HG03565 (cell line): ENCODE results near the gene ZNF74.
"Not testable (repeated sequence)": the region's sequence is repeated elsewhere in the genome, so short reads cannot be mapped to it uniquely, and the experiment has no call there.

ENCODE experiments used
- ATAC-seq: cut with Tn5 transposase; IDR thresholded peaks from one replicate; pipeline ENCODE4 v1.9.1; 2021; ENCODE audit warnings: mild to moderate bottlenecking, moderate library complexity; ENCODE audit not compliant: unreplicated experiment

Gene ZNF74

DNA sequence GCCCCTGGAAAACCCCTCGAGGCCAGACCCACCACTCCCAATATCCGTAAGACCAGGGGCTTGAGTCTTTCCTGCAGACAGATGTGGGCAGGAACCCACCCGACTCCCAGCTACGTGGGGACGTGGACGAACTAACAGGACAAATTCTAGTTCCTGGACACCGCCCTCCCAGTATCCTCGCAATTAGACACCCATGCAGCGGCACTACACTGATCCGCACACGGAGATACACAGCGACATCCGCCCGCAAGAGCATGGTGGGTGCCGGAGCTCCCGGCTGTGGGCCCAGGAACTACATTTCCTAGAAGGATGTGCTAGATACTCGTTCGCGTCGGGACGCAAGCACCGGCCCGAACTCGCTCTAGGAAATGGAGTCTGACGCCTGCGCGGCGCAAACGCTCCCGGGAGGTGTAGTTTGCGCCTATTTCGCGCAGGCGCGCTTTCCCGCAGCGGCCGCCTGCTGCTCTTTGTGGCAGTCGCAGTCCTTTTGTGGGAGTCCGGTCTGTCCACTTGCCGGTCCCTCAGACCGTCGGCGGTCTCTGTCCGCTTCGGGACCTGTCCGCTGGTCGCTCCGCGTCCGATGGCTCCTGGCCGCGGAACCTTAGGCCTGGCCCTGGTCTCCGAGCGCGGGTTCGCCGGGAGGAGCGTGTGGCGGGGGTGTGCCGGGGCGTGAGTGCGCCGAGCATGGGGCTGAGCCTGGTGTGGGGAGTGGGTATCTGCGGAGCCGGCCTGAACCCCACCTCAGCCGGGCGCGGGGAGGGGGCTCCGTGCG, at the start of gene ZNF74:
Gene ZNF74, plus strand, starts transcription at position 447 of the 772 bp plus-strand sequence. CDS start 478 bp downstream, outside the sequence.
- ATAC-seq, result peak; percentile 58

DNA sequence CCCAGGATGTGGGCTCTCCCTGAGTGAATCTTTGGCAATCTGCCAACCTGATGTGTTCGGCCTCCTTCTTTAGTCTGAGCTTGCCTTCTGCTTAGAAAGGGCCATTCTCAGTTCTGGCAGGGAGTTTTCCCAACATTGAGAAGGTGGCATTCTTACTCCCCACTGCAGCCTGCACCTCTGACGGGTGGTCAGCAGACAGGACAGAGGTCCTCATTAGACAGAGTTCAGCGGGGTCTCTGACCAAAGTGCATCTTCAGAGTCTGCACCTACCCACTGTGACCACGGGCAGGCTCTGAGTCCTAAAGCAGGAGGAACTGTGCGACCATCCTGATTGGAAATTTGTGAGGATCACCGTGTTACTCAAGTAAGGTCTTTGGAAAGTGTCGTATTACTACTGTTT, 47.4 kb upstream of the ZNF74 start:
- not testable (repeated sequence) for ATAC-seq

DNA sequence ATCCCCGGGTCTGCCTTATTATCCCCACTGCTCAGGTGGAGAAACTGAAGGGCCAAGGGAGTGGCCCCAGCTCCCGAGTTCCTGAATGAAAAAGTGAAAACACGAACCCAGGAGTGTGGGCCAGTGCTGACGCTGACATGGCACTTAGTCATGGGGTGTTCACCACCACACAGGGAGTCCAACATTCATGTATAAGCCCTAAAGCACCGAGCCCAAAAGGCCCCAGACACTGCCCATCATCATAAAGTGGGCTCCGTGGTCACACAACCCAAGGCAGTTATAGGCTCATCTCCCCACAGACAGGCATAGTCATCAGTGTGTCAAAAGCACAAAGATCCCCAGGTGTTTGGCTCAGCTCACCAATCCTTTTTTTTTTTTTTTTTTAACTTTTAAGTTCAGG, 41.4 kb upstream of the ZNF74 start:
- ATAC-seq, result not testable (repeated sequence)

DNA sequence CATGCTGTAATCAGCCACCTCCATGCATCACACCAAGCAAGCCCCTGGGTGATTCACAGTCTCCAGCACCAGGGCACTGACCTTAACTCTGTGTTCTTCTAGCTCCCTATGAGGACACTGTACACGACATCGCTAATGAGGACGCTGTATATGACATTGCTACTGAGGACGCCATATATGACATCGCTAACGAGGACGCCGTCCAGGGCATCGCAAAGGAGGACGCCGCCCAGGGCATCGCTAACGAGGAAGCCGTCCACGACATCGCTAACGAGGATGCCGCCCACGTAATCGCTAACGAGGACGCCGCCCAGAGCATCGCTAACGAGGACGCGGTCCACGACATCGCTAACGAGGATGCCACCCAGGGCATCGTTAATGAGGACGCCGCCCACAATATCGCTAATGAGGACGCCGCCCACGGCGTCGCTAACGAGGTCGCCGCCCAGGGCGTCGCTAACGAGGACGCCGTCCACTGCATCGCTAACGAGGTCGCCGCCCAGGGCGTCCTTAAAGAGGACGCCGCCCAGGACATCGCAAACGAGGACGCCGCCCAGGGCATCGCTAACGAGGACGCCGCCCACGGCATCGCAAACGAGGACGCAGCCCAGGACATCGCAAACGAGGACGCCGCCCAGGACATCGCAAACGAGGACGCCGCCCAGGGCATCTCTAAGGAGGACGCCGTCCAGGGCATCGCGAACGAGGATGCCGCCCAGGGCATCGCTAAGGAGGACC, 39.5 kb upstream of the ZNF74 start:
- no peak for ATAC-seq

DNA sequence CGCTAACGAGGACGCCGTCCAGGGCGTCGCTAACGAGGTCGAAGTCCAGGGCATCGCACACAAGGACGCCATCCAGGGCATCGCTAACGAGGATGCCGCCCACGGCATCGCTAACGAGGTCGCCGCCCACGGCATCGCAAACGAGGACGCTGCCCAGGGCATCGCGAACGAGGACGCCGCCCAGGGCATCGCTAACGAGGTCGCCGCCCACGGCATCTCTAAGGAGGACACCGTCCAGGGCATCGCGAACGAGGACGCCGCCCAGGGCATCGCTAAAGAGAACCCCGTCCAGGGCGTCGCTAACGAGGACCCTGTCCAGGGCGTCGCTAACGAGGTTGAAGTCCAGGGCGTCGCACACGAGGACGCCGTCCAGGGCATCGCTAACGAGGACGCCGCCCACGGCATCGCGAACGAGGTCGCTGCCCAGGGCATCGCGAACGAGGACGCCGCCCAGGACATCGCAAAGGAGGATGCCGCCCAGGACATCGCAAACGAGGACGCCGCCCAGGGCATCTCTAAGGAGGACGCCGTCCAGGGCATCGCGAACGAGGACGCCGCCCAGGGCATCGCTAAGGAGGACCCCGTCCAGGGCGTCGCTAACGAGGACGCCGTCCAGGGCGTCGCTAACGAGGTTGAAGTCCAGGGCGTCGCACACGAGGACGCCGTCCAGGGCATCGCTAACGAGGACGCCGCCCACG, 37.9 kb upstream of the ZNF74 start:
- ATAC-seq, result not testable (repeated sequence)

DNA sequence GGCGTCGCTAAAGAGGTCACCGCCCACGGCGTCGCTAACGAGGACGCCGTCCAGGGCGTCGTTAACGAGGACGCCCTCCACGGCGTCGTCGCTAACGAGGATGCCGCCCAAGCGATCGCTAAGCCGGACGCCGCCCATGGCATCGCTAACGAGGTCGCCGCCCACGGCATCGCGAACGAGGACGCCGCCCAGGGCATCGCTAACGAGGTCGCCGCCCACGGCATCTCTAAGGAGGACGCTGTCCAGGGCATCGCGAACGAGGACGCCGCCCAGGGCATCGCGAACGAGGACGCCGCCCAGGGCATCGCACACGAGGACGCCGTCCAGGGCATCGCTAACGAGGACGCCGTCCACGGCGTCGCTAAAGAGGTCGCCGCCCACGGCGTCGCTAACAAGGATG, 37.0 kb upstream of the ZNF74 start:
- ATAC-seq, result not testable (repeated sequence)

DNA sequence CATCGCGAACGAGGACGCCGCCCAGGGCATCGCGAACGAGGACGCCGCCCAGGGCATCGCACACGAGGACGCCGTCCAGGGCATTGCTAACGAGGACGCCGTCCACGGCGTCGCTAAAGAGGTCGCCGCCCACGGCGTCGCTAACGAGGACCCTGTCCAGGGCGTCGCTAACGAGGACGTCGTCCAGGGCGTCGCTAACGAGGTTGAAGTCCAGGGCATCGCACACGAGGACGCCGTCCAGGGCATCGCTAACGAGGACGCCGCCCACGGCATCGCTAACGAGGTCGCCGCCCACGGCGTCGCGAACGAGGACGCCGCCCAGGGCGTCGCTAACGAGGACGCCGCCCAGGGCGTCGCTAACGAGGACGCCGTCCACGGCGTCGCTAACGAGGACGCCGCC, 36.0 kb upstream of the ZNF74 start:
- ATAC-seq, result not testable (repeated sequence)

DNA sequence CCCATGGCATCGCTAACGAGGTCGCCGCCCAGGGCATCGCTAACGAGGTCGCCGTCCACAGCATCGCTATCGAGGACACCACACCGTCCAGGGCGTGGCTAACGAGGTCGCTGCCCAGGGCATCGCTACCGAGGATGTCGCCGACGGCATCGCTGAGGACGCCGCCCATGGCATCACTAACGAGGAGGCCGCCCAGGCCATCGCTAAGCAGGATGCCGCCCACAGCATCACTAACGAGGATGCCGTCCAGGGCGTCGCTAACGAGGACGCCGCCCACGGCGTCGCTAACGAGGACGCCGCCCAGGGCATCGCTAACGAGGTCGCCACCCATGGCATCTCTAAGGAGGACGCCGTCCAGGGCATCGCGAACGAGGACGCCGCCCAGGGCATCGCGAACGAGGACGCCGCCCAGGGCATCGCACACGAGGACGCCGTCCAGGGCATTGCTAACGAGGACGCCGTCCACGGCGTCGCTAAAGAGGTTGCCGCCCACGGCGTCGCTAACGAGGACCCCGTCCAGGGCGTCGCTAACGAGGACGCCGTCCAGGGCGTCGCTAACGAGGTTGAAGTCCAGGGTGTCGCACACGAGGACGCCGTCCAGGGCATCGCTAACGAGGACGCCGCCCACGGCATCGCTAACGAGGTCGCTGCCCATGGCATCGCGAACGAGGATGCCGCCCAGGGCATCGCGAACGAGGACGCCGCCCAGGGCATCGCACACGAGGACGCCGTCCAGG, 35.3 kb upstream of the ZNF74 start:
- ATAC-seq, result not testable (repeated sequence)

DNA sequence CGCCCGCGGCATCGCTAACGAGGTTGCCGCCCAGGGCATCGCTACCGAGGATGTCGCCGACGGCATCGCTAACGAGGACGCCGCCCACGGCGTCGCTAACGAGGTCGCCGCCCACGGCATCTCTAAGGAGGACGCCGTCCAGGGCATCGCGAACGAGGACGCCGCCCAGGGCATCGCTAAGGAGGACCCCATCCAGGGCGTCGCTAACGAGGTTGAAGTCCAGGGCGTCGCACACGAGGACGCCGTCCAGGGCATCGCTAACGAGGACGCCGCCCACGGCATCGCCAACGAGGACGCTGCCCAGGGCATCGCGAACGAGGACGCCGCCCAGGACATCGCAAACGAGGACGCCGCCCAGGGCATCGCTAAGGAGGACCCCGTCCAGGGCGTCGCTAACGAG, 33.7 kb upstream of the ZNF74 start:
- not testable (repeated sequence) for ATAC-seq

DNA sequence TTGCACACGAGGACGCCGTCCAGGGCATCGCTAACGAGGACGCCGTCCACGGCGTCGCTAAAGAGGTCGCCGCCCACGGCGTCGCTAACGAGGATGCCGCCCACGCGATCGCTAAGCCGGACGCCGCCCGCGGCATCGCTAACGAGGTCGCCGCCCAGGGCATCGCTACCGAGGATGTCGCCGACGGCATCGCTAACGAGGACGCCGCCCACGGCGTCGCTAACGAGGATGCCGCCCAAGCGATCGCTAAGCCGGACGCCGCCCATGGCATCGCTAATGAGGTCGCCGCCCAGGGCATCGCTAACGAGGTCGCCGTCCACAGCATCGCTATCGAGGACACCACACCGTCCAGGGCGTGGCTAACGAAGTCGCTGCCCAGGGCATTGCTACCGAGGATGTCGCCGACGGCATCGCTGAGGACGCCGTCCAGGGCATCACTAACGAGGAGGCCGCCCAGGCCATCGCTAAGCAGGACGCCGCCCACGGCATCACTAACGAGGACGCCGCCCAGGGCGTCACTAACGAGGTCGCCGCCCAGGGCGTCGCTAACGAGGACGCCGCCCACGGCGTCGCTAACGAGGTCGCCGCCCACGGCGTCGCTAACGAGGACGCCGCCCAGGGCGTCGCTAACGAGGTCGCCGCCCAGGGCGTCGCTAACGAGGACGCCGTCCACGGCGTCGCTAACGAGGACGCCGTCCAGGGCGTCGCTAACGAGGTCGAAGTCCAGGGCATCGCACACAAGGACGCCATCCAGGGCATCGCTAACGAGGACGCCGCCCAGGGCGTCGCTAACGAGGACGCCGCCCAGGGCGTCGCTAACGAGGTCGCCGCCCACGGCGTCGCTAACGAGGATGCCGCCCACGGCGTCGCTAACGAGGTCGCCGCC, 32.8 kb upstream of the ZNF74 start:
- not testable (repeated sequence) for ATAC-seq

DNA sequence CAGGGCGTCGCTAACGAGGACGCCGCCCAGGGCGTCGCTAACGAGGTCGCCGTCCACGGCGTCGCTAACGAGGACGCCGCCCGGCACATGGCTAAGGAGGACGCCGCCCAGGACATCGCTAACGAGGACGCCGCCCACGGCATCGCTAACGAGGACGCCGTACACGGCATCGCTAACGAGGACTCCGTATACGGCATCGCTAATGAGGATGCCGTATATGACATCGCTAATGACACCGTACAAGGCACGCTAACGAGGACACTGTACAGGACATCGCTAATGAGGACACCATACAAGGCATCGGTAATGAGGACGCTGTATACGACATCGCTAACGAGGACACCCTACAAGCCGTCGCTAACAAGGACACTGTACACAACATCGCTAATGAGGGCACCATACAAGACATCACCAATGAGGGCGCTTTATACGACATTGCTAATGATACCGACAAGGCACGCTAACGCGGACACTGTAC, 32.2 kb upstream of the ZNF74 start:
- not testable (repeated sequence) for ATAC-seq

DNA sequence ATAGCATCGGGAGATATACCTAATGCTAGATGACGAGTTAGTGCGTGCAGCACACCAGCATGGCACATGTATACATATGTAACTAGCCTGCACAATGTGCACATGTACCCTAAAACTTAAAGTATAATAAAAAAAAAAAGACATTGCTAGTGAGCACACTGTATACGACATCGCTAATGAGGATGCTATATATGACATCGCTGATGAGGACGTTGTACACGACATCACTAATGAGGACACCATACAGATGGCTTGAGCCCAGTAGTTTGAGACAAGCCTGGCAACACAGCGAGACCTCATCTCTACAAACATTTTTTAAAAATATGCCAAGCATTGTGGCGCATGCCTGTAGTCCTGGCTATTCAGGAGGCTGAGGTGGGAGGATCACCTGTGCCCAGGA, 31.5 kb upstream of the ZNF74 start:
- not testable (repeated sequence) for ATAC-seq

DNA sequence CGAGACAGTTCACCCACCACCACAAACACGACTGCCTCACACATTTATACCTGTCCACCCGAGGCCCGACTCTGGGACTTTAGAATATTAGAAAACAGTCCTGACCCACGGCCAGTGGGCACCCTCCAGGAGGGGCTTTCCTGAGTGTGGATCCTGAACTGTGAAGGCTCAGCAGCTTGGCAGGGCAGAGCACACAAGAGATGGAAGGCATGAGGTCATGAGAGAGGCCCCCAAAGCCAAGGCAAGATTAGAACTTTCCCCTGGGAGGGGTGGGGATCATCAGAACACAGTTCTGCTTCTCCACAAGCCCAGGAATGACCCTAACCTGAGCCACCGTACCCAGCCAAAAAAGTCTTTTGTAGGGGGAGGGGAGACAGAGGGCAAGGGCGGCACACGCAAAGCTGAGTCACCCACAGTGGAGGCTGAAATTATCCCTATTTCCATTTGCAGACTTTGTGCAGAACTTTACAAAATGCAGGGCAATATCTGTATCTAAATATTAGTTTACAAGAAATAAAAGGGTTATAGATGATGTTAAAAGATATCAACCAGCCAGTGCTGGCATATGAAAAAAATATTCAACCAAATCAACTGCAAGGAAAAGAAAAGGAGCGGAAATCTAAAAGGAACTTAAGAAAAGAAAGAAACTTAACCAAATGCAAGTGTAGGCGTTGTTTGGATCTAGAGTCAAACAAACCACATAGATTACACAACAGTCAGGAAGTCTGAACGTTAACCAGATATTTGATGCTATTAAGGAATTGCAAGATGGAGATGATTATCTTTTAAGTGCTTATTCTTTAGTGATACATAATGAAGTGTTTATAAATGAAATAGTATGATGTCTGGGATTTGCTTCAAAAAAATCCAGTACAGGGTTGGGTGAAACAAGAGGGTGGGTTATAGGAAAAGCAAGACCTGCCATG, 29.4 kb upstream of the ZNF74 start:
- ATAC-seq, result not testable (repeated sequence)

DNA sequence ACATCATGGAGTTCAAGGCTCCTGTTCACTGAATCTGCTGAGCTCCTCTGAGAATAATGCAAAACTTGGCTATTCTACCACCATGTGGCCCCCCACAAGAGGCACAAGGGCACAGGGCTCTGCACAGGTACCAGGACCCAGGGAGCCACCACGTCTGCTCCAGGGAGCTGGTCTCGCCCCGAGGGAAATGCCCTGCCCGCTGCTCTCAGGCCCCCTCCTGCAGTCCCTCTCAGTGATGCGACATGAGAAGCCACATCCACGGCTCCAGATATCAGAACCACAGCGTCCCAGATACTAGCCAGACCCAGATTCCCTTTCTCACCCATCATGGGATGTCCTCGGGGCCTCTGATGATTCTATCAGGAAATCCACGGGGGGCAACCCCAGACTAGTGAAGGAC, 27.1 kb upstream of the ZNF74 start:
- ATAC-seq, result not testable (repeated sequence)

DNA sequence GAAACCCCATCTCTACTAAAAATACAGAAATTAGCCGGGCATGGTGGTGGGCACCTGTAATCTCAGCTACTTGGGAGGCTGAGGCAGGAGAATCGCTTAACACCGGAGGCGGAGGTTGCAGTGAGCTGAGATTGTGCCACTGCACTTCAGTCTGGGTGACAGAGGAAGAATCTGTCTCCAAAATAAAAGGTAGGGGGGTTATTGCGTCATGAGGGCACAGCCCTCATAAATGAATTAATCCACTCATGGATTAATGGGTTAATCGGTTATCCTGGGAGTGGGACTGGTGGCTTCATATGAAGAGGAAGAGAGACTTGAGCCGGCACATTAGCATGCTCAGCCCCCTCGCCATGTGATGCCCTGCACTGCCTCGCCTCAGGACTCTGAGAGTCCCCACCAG, 25.1 kb upstream of the ZNF74 start:
- ATAC-seq, result not testable (repeated sequence)

DNA sequence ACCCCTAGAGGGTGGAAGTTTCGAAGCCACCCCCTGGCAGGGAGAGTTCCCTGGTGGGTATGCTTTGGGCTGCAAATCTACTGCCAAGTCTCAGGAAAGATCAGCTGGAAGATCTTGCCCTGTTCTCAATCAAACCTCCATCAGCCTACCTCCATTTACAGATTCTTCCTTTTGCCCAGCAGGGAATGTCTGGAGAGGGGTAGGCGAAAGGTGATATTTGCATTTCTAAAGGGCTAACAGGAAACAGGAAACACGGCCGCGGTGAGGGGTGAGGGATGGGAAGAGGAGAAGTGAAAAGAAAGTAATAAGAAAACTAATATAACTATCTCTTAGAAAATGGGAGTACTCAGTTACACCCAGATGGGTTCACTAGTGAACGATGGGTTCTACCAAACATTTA, 22.3 kb upstream of the ZNF74 start:
- not testable (repeated sequence) for ATAC-seq

DNA sequence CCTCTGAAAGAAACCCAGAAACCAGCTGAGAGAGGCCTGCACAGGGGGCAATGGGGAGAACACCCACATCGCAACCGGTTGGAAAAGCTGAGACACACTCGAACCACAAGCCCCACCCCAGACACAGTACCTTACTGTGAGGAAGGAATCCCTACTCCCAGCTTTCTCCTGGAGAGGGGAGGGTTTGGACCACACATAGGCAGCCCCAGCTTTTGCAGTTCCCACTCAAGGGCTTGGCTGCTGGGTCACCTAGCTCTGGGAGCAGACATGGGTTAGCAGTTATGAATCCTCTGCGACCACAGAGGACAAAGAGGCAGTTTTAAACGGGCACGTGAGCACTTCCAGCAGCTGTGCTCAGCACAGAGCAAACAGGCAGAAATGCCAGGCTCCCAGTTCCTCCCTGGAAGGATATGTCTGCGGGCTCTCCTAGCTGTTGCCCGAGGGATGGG, 21.5 kb upstream of the ZNF74 start:
- ATAC-seq, result not testable (repeated sequence)

DNA sequence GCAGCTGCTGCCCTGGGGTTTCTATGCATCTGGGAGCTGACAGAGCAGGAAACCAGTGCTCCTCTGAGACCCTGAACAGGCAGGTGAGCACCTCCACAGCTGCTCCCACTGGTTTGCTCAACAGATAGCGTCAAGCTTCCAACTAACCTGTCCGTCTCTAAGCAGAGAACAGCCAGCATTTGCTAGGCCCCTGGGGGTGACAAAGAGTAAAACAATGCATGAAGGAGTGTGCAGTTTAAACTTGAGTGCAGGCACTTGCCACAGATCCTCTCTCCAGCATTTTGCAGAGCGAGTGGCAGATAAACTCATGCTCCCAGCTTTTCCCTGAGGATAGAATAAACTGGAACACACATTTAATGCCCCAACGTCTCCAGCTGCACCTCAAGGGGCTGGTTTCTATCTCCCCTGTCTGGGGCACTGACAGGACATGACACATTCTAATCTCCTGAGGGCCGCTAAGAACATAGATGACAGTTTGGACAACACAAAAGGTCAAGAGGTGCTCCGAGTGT, 20.7 kb upstream of the ZNF74 start:
- ATAC-seq, result not testable (repeated sequence)
